Activated T-helper 2 cell treated with anti-CD3 and anti-CD28 coated beads, Interferon-gamma antibody, Interleukin-2, Interleukin-4, amounts not matched to agents 10 μg/mL and 5 μg/mL and 100 μg/mL, durations not matched to agents 14 hours and 24 hours and 36 hours (primary cell): ENCODE measurements around the gene STARD8. TPM values are rescaled to one million over a fixed set of nuclear protein-coding genes. Genes with fewer than 3 reads are reported as not detected.

ENCODE experiments used
- DNase-seq: peaks from one replicate; pipeline ENCODE4 v3.0.0; 2021; ENCODE audit warnings: low spot score
- H3K27ac Mint-ChIP-seq: one replicate; pipeline ENCODE4 v1.8.0; 2021; ENCODE audit warnings: mixed read lengths
- H3K27me3 Mint-ChIP-seq: one replicate; pipeline ENCODE4 v1.8.0; 2021; ENCODE audit warnings: low read depth, mixed read lengths
- H3K36me3 Mint-ChIP-seq: one replicate; pipeline ENCODE4 v1.8.0; 2021; ENCODE audit warnings: low read depth, mixed read lengths
- H3K4me1 Mint-ChIP-seq: one replicate; pipeline ENCODE4 v1.8.0; 2021; ENCODE audit warnings: low read depth, mixed read lengths
- H3K4me3 Mint-ChIP-seq: one replicate; pipeline ENCODE4 v1.8.0; 2021; ENCODE audit warnings: low read depth, mild to moderate bottlenecking, moderate library complexity, mixed read lengths
- H3K9me3 Mint-ChIP-seq: one replicate; pipeline ENCODE4 v1.8.0; 2021; ENCODE audit warnings: mixed read lengths
- intact Hi-C: fragments of 100-400 bp; cut with micrococcal nuclease; formaldehyde crosslinking; loops from one replicate; pipeline ENCODE4 v1.15.1; 2023
- total RNA-seq: library from RNA; stranded (reverse); gene quantifications from 2 replicates; pipeline ENCODE4 v1.2.3, GENCODE V29; 2022

STARD8 gene
- total RNA-seq, 1 donor from 2014 or later, result 7.9 TPM

- intact Hi-C loops, result no loop called here
- Mint-ChIP-seq H3K36me3 (peaks cover 3% of the 10 kb centered on the region), H3K4me3 (no peak overlapping the region), H3K27me3 (no peaks in the 10 kb centered on the region), H3K27ac (no peak overlapping the region), H3K9me3 (no peaks in the 10 kb centered on the region), H3K4me1 (no peaks in the 10 kb centered on the region)
- no peak for DNase-seq
Measured at GRCh38 chrX:68717663-68718442, 70.4 kb downstream of the STARD8 start.

GRCh38 chrX:68718443-68718820 is 71.0 kb downstream of the STARD8 start:
- Mint-ChIP-seq H3K4me1 (no peaks in the 10 kb centered on the region), H3K4me3 (no peak overlapping the region), H3K9me3 (no peaks in the 10 kb centered on the region), H3K27me3 (no peaks in the 10 kb centered on the region), H3K36me3 (peaks cover 3% of the 10 kb centered on the region), H3K27ac (no peak overlapping the region)
- DNase-seq, result no peak
- intact Hi-C loops, result no loop called here

- intact Hi-C loops, result no loop called here
- no peak for DNase-seq
- Mint-ChIP-seq H3K27ac (no peak overlapping the region), H3K27me3 (no peaks in the 10 kb centered on the region), H3K9me3 (no peaks in the 10 kb centered on the region), H3K36me3 (peaks cover 3% of the 10 kb centered on the region), H3K4me3 (no peak overlapping the region), H3K4me1 (no peaks in the 10 kb centered on the region)
Measured at GRCh38 chrX:68719181-68719903, 71.9 kb downstream of the STARD8 start.

GRCh38 chrX:68719904-68720614 is 72.6 kb downstream of the STARD8 start:
- intact Hi-C loops, result no loop called here
- Mint-ChIP-seq H3K36me3 (peaks cover 3% of the 10 kb centered on the region), H3K4me1 (no peaks in the 10 kb centered on the region)

GRCh38 chrX:68720851-68721250 is 73.4 kb downstream of the STARD8 start:
- intact Hi-C loops, result no loop called here
- H3K4me3 Mint-ChIP-seq, result no peak overlapping the region

More at GRCh38 chrX:68719904-68720614, 72.6 kb downstream of the STARD8 start:
- no peak overlapping the region for H3K27ac Mint-ChIP-seq
- no peaks in the 10 kb centered on the region for H3K27me3 Mint-ChIP-seq
- H3K4me3 Mint-ChIP-seq, result no peak overlapping the region
- no peak for DNase-seq
- H3K9me3 Mint-ChIP-seq, result no peaks in the 10 kb centered on the region

GRCh38 chrX:68721546-68721945 is 74.1 kb downstream of the STARD8 start:
- no peaks in the 10 kb centered on the region for H3K27me3 Mint-ChIP-seq
- no peak overlapping the region for H3K4me3 Mint-ChIP-seq
- H3K9me3 Mint-ChIP-seq, result no peaks in the 10 kb centered on the region
- no peaks in the 10 kb centered on the region for H3K4me1 Mint-ChIP-seq
- no peaks in the 10 kb centered on the region for H3K36me3 Mint-ChIP-seq
- no peak overlapping the region for H3K27ac Mint-ChIP-seq
- DNase-seq, result no peak
- intact Hi-C loops, result no loop called here

More at GRCh38 chrX:68720851-68721250, 73.4 kb downstream of the STARD8 start:
- Mint-ChIP-seq H3K36me3 (no peaks in the 10 kb centered on the region), H3K27ac (no peak overlapping the region), H3K27me3 (no peaks in the 10 kb centered on the region), H3K9me3 (no peaks in the 10 kb centered on the region), H3K4me1 (no peaks in the 10 kb centered on the region)
- DNase-seq, result no peak

- DNase-seq, result no peak
- intact Hi-C loops, result no loop called here
- H3K27me3 Mint-ChIP-seq, result no peaks in the 10 kb centered on the region
- no peaks in the 10 kb centered on the region for H3K9me3 Mint-ChIP-seq
- no peaks in the 10 kb centered on the region for H3K4me1 Mint-ChIP-seq
- no peaks in the 10 kb centered on the region for H3K36me3 Mint-ChIP-seq
- no peak overlapping the region for H3K27ac Mint-ChIP-seq
- H3K4me3 Mint-ChIP-seq, result no peak overlapping the region
Measured at GRCh38 chrX:68721991-68722860, 74.8 kb downstream of the STARD8 start.

- Mint-ChIP-seq H3K9me3 (no peaks in the 10 kb centered on the region), H3K27ac (no peak overlapping the region), H3K27me3 (no peaks in the 10 kb centered on the region), H3K36me3 (no peaks in the 10 kb centered on the region), H3K4me3 (no peak overlapping the region), H3K4me1 (no peaks in the 10 kb centered on the region)
- DNase-seq, result no peak
- intact Hi-C loops, result no loop called here
Measured at GRCh38 chrX:68723491-68724155, 76.2 kb downstream of the STARD8 start.

- no peak for DNase-seq
- Mint-ChIP-seq H3K4me3 (no peak overlapping the region), H3K4me1 (no peaks in the 10 kb centered on the region), H3K27ac (no peak overlapping the region), H3K9me3 (no peaks in the 10 kb centered on the region), H3K36me3 (no peaks in the 10 kb centered on the region), H3K27me3 (no peaks in the 10 kb centered on the region)
- intact Hi-C loops, result no loop called here
Measured at GRCh38 chrX:68724531-68725020, 77.1 kb downstream of the STARD8 start.

GRCh38 chrX:68725756-68726365 is 78.4 kb downstream of the STARD8 start:
- Mint-ChIP-seq H3K27ac (no peak overlapping the region), H3K9me3 (no peaks in the 10 kb centered on the region), H3K4me3 (no peak overlapping the region), H3K36me3 (no peaks in the 10 kb centered on the region), H3K27me3 (no peaks in the 10 kb centered on the region), H3K4me1 (no peaks in the 10 kb centered on the region)
- intact Hi-C loops, result no loop called here
- DNase-seq, result no peak

- no peaks in the 10 kb centered on the region for H3K4me1 Mint-ChIP-seq
- no peak overlapping the region for H3K27ac Mint-ChIP-seq
- no peak for DNase-seq
- no peaks in the 10 kb centered on the region for H3K27me3 Mint-ChIP-seq
- no peak overlapping the region for H3K4me3 Mint-ChIP-seq
- no peaks in the 10 kb centered on the region for H3K36me3 Mint-ChIP-seq
- intact Hi-C loops, result no loop called here
- H3K9me3 Mint-ChIP-seq, result no peaks in the 10 kb centered on the region
Measured at GRCh38 chrX:68726366-68726765, 78.9 kb downstream of the STARD8 start.
